GM06990 (cell line): ENCODE data around the gene CDH22.

Experiments
- DNase-seq: peaks from one replicate; pipeline ENCODE4 v3.0.0-alpha.2; 2011; ENCODE audit not compliant: insufficient read length; ENCODE audit errors: extremely low read depth
- H3K27me3 ChIP-seq: replicated peaks from 2 replicates; pipeline ENCODE4 v1.6.0; 2011; ENCODE audit warnings: low read length; ENCODE audit not compliant: control insufficient read depth, insufficient read depth
- H3K36me3 ChIP-seq: 2 replicates; pipeline ENCODE4 v1.5.1; 2011; ENCODE audit warnings: low read length; ENCODE audit not compliant: control insufficient read depth, insufficient read depth
- H3K4me3 ChIP-seq: replicated peaks from 2 replicates; pipeline ENCODE4 v1.5.1; 2011; ENCODE audit warnings: low read depth, mild to moderate bottlenecking, control low read depth, low read length
- TF ChIP-seq, protein P1 (sequence below): IDR thresholded peaks from 2 replicates; pipeline ENCODE4 v1.5.1; 2011; ENCODE audit warnings: low read length, control low read depth, mild to moderate bottlenecking, inconsistent platforms; ENCODE audit not compliant: insufficient read depth, poor library complexity, severe bottlenecking

Gene CDH22

DNA sequence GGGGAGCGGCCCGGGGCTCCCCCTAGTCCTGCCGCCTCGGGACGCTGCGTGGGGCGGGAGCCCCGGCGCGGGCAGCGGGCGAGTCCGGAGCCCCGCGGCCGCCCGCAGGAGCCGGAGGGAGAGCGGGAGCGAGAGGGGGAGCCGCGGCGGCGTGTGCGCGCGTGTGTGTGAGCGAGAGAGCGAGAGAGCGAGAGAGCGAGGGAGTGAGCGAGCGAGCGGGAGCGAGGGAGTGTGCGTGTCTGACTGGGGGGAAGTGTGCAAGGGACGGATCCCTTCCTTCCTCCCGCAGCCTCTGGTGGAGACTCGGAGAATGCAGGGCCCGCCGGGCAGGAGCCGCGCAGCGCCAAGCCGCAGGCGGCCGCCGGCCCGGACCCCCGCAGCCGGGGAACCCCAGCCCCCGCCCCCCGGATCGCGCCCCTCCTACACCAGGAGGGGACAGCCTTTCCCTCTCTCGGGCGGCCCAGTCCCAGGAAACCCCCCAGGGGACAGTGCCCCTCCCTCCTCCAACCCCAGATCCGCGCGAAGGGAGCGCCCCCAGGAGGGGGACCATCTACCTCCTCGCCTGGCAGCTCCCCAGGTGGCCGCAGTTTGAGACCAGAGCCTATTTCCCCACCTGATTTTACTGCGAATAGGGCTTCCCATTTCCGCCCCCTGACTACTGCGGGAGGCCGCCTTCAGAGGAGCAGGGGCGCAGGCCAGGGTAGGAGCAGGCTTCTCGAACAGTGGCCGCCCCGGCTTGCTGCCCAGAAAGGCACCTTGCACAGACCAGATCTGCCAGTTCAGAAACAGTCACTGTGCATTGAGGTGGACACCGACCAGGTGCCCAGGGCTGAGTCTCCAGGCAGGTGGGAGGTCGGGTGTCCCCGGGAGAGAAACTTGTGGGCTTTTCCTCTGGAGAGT is at the start of gene CDH22:
Gene CDH22, minus strand, starts transcription at position 241 of the 900 bp plus-strand sequence. CDS start 57,204 bp downstream, outside the sequence.
- TF ChIP-seq, protein P1, sequence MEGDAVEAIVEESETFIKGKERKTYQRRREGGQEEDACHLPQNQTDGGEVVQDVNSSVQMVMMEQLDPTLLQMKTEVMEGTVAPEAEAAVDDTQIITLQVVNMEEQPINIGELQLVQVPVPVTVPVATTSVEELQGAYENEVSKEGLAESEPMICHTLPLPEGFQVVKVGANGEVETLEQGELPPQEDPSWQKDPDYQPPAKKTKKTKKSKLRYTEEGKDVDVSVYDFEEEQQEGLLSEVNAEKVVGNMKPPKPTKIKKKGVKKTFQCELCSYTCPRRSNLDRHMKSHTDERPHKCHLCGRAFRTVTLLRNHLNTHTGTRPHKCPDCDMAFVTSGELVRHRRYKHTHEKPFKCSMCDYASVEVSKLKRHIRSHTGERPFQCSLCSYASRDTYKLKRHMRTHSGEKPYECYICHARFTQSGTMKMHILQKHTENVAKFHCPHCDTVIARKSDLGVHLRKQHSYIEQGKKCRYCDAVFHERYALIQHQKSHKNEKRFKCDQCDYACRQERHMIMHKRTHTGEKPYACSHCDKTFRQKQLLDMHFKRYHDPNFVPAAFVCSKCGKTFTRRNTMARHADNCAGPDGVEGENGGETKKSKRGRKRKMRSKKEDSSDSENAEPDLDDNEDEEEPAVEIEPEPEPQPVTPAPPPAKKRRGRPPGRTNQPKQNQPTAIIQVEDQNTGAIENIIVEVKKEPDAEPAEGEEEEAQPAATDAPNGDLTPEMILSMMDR, result peak; percentile 26
- Histone ChIP-seq H3K27me3 (peaks cover 5% of the 10 kb centered on the region), H3K36me3 (no peaks in the 10 kb centered on the region), H3K4me3 (peak within 1 kb of the TSS; percentile 43; the same call in 1 of the 2 replicates)
- peak; percentile 29 for DNase-seq

GRCh38 chr20:46357030-46357514 is 48.8 kb upstream of the CDH22 start:
- TF ChIP-seq, protein P1, result no peak
- Histone ChIP-seq H3K27me3 (no peaks in the 10 kb centered on the region), H3K4me3 (no peak overlapping the region), H3K36me3 (peaks cover 21% of the 10 kb centered on the region)
- no peak for DNase-seq

DNA sequence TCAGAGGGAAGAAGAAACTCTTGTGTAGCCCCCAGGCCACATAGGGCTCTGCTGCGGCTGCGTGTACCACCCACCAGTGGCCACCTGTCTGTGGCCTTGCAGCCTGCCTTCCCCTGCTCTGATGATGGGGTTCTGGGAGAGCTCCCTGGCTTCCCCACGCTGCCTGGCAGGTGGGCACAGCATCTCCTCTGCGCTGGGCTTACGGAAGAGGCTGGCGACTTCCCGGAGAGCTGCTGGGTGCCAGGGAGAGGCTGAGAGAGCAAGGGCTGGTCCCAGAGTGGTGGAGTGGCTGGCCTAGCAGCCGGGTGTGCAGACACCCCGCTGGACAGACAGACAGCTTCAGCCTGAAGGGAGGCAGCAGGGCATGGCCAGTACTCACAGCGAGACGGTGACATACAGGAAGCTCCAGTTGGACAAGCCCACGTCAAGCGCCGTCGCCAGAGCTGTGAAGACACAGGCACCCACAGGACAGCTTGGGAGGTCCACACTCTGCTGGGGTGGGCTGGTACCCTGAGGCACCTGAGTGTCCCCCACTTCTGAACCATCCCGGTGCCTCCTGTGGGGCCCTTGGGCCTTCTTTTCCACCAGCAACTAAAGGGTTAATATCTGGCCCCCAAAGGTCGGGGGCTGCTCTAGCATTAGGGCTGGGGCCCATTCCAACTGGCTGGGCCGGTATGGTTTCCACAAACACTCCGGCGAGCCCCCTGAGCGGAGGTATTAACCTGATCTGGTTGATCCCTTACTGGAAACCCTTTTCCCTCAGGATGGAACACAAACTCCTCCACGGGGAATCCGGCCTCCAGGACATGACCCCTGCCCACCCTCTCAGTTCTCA is 48.1 kb upstream of the CDH22 start:
- peaks cover 20% of the 10 kb centered on the region for H3K36me3 ChIP-seq
- H3K27me3 ChIP-seq, result no peaks in the 10 kb centered on the region
- no peak for DNase-seq
- no peak overlapping the region for H3K4me3 ChIP-seq
- TF ChIP-seq, protein P1, result no peak

- no peak for DNase-seq
- TF ChIP-seq, protein P1, result no peak
- no peak overlapping the region for H3K4me3 ChIP-seq
- H3K27me3 ChIP-seq, result no peaks in the 10 kb centered on the region
- peaks cover 20% of the 10 kb centered on the region for H3K36me3 ChIP-seq
These were observed 47.5 kb upstream of the CDH22 start for GRCh38 chr20:46355778-46356177.

- Histone ChIP-seq H3K4me3 (no peak overlapping the region), H3K27me3 (no peaks in the 10 kb centered on the region), H3K36me3 (peaks cover 20% of the 10 kb centered on the region)
- TF ChIP-seq, protein P1, result no peak
- DNase-seq, result no peak
These were observed 46.8 kb upstream of the CDH22 start for GRCh38 chr20:46354920-46355654.
